ENCODE results near the gene LRP8.
A peak's percentile ranks its signal among the peaks of the same experiment; 100 is the strongest.

The LRP8 gene

GRCh38 chr1:53335661-53336060 lies 7.8 kb upstream of the LRP8 start:
- Histone ChIP-seq H3K4me1 (no peaks in the 10 kb centered on the region), H3K9me3 (no peaks in the 10 kb centered on the region), H3K27me3 (peaks cover 0 to 3% of the 10 kb centered on the region in 2 donors), H3K27ac (no peak overlapping the region), H3K4me3 (no peak overlapping the region), H3K36me3 (no peaks in the 10 kb centered on the region)
- DNase-seq: no peak
- intact Hi-C loops (cut with DNase I; ENCODE audit: low total_unique reads): no loop called here
- TF ChIP-seq CTCF (IDR thresholded peaks at IDR 0.05): no peak

GRCh38 chr1:53334781-53335180 lies 6.9 kb upstream of the LRP8 start:
- H3K4me1 ChIP-seq: no peaks in the 10 kb centered on the region
- peaks cover 0 to under 1% of the 10 kb centered on the region in 2 donors for H3K27me3 ChIP-seq
- no peak for DNase-seq
- H3K9me3 ChIP-seq: no peaks in the 10 kb centered on the region
- no peak overlapping the region for H3K27ac ChIP-seq
- TF ChIP-seq CTCF (IDR thresholded peaks at IDR 0.05): no peak
- intact Hi-C loops (cut with DNase I; ENCODE audit: low total_unique reads): no loop called here
- H3K4me3 ChIP-seq: no peak overlapping the region
- no peaks in the 10 kb centered on the region for H3K36me3 ChIP-seq

GRCh38 chr1:53334312-53334711 lies 6.4 kb upstream of the LRP8 start:
- intact Hi-C loops (cut with DNase I; ENCODE audit: low total_unique reads): no loop called here
- Histone ChIP-seq H3K4me1 (no peaks in the 10 kb centered on the region), H3K27ac (no peak overlapping the region), H3K4me3 (no peak overlapping the region), H3K9me3 (no peaks in the 10 kb centered on the region), H3K27me3 (no peaks in the 10 kb centered on the region), H3K36me3 (no peaks in the 10 kb centered on the region)
- DNase-seq: no peak
- no peak for TF ChIP-seq CTCF (IDR thresholded peaks at IDR 0.05)

GRCh38 chr1:53332833-53333232 lies 5.0 kb upstream of the LRP8 start:
- Histone ChIP-seq H3K9me3 (no peaks in the 10 kb centered on the region), H3K4me1 (peaks cover 0 to 5% (median 2%) of the 10 kb centered on the region in 4 donors), H3K4me3 (no peak overlapping the region), H3K36me3 (no peaks in the 10 kb centered on the region), H3K27ac (no peak overlapping the region), H3K27me3 (no peaks in the 10 kb centered on the region)
- DNase-seq: peak in 1 of 2 donors; percentile 17
- TF ChIP-seq CTCF (IDR thresholded peaks at IDR 0.05): no peak
- intact Hi-C loops (cut with DNase I; ENCODE audit: low total_unique reads): no loop called here

- peak in 1 of 2 donors; percentile 17 for DNase-seq
- peaks cover 0 to 10% (median 4%) of the 10 kb centered on the region in 4 donors for H3K4me1 ChIP-seq
- intact Hi-C loops (cut with DNase I; ENCODE audit: low total_unique reads): no loop called here
- H3K36me3 ChIP-seq: no peaks in the 10 kb centered on the region
- no peaks in the 10 kb centered on the region for H3K9me3 ChIP-seq
- no peak overlapping the region for H3K27ac ChIP-seq
- H3K27me3 ChIP-seq: no peaks in the 10 kb centered on the region
- TF ChIP-seq CTCF (IDR thresholded peaks at IDR 0.05): no peak
- H3K4me3 ChIP-seq: no peak overlapping the region
These were observed 4.3 kb upstream of the LRP8 start for GRCh38 chr1:53332186-53332564.

All from tibial artery (tissue), 4 donors.